ENCODE measurements around the gene AKT1S1. TPM values are rescaled to one million over a fixed set of nuclear protein-coding genes. Genes with fewer than 3 reads are reported as not detected.

The AKT1S1 gene
- total RNA-seq, 1 experiment from 2014 or later: 70.6 TPM

DNA sequence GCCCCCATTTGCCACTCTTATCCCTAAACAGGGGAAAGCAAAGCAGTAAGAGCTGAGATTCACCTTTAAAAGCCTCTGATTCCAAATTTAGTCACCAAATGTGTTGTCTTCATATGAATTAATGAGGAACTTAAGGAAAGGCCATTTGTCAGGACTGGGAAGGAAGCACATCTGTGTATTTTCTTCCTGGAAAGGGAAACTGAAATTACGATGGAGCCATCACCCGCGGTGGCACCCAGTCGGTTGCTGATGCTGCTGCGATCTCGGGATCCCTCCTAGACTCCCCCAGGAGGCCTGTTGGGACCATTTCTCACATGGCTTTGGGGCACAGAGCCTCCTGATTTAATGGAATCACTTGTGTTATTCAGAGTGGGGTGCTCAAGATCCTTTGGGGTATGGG lies 27.0 kb upstream of the AKT1S1 start:
- intact Hi-C loops (cut with micrococcal nuclease): no loop called here
- RAD21 ChIA-PET (ENCODE audit: low non-redundant PET in 1 of 2, low total read pairs in 2 of 2, uncharacterized antibody in 2 of 2, unreplicated experiment in 2 of 2): no interaction called here

More for the DNA sequence above, 27.0 kb upstream of the AKT1S1 start:
- no TSS peak for BruUV-seq (replicated peaks)
- H3K79me2 ChIP-seq (ENCODE audit: insufficient read depth, low read length): peaks cover 4% of the 10 kb centered on the region; the same call in 1 of the 2 replicates
- no peak overlapping the region for H2AFZ ChIP-seq (ENCODE audit: low read depth, low read length, poor library complexity, severe bottlenecking)
- H3K9me2 ChIP-seq (ENCODE audit: insufficient read depth): no peaks in the 10 kb centered on the region
- H3K27ac ChIP-seq (ENCODE audit: low read depth, low read length): no peak overlapping the region
- H3K36me3 ChIP-seq (ENCODE audit: control insufficient read depth in 1 of 2, insufficient read depth in 2 of 2, low read length in 2 of 2): peaks cover 4 to 26% of the 10 kb centered on the region in 2 experiments; a peak in 3 of 4 replicates
- CTCF ChIA-PET: no interaction called here
- DNase-seq (ENCODE audit: low read depth, low spot score): no peak
- POLR2A ChIA-PET: no interaction called here
- H3K4me1 ChIP-seq (ENCODE audit: control insufficient read depth in 1 of 2, insufficient read depth in 2 of 2, low read length in 2 of 2): no peaks in the 10 kb centered on the region
- H3K9me3 ChIP-seq (ENCODE audit: control insufficient read depth in 1 of 2, insufficient read depth in 1 of 2, low read depth in 1 of 2, low read length in 2 of 2): no peaks in the 10 kb centered on the region
- no peaks in the 10 kb centered on the region for H4K20me1 ChIP-seq (ENCODE audit: insufficient read depth)
- TF ChIP-seq CEBPB (IDR thresholded peaks at IDR 0.05; ENCODE audit: low read depth): no peak
- TF ChIP-seq, protein P1, sequence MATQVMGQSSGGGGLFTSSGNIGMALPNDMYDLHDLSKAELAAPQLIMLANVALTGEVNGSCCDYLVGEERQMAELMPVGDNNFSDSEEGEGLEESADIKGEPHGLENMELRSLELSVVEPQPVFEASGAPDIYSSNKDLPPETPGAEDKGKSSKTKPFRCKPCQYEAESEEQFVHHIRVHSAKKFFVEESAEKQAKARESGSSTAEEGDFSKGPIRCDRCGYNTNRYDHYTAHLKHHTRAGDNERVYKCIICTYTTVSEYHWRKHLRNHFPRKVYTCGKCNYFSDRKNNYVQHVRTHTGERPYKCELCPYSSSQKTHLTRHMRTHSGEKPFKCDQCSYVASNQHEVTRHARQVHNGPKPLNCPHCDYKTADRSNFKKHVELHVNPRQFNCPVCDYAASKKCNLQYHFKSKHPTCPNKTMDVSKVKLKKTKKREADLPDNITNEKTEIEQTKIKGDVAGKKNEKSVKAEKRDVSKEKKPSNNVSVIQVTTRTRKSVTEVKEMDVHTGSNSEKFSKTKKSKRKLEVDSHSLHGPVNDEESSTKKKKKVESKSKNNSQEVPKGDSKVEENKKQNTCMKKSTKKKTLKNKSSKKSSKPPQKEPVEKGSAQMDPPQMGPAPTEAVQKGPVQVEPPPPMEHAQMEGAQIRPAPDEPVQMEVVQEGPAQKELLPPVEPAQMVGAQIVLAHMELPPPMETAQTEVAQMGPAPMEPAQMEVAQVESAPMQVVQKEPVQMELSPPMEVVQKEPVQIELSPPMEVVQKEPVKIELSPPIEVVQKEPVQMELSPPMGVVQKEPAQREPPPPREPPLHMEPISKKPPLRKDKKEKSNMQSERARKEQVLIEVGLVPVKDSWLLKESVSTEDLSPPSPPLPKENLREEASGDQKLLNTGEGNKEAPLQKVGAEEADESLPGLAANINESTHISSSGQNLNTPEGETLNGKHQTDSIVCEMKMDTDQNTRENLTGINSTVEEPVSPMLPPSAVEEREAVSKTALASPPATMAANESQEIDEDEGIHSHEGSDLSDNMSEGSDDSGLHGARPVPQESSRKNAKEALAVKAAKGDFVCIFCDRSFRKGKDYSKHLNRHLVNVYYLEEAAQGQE (IDR thresholded peaks at IDR 0.05; ENCODE audit: low read depth): no peak
- TF ChIP-seq POLR2A (IDR thresholded peaks at IDR 0.05; ENCODE audit: borderline replicate concordance, extremely low read depth, insufficient read depth, insufficient read length): no peak
- no peak for TF ChIP-seq JUND (IDR thresholded peaks at IDR 0.05)
- TF ChIP-seq, protein P2, sequence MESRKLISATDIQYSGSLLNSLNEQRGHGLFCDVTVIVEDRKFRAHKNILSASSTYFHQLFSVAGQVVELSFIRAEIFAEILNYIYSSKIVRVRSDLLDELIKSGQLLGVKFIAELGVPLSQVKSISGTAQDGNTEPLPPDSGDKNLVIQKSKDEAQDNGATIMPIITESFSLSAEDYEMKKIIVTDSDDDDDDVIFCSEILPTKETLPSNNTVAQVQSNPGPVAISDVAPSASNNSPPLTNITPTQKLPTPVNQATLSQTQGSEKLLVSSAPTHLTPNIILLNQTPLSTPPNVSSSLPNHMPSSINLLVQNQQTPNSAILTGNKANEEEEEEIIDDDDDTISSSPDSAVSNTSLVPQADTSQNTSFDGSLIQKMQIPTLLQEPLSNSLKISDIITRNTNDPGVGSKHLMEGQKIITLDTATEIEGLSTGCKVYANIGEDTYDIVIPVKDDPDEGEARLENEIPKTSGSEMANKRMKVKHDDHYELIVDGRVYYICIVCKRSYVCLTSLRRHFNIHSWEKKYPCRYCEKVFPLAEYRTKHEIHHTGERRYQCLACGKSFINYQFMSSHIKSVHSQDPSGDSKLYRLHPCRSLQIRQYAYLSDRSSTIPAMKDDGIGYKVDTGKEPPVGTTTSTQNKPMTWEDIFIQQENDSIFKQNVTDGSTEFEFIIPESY (IDR thresholded peaks at IDR 0.05; ENCODE audit: extremely low read depth, insufficient replicate concordance, low read length): no peak
- TF ChIP-seq TCF7L2 (IDR thresholded peaks at IDR 0.05; ENCODE audit: borderline replicate concordance, extremely low read depth, insufficient read depth, insufficient read length): no peak
- TF ChIP-seq, protein P3, sequence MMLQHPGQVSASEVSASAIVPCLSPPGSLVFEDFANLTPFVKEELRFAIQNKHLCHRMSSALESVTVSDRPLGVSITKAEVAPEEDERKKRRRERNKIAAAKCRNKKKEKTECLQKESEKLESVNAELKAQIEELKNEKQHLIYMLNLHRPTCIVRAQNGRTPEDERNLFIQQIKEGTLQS (IDR thresholded peaks at IDR 0.05): no peak
- TF ChIP-seq YY1 (IDR thresholded peaks at IDR 0.05; ENCODE audit: extremely low read depth, insufficient replicate concordance, low read depth, low read length): no peak
- TF ChIP-seq ZFX (IDR thresholded peaks at IDR 0.05): no peak
- no peak for TF ChIP-seq SIN3A (IDR thresholded peaks at IDR 0.05; ENCODE audit: low read depth)
- TF ChIP-seq CBX3 (IDR thresholded peaks at IDR 0.05; ENCODE audit: low read depth): no peak
- no peak for TF ChIP-seq POLR2AphosphoS5 (IDR thresholded peaks at IDR 0.05; ENCODE audit: low read depth, low read length)
- TF ChIP-seq, protein P4, sequence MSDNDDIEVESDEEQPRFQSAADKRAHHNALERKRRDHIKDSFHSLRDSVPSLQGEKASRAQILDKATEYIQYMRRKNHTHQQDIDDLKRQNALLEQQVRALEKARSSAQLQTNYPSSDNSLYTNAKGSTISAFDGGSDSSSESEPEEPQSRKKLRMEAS (IDR thresholded peaks at IDR 0.05): no peak
- no peaks in the 10 kb centered on the region for H3K27me3 ChIP-seq (ENCODE audit: insufficient read depth, low read length)
- no peak overlapping the region for H3K4me3 ChIP-seq (replicated peaks in 1 of 2; ENCODE audit: low read depth in 1 of 2, low read length in 2 of 2)
- H3K9ac ChIP-seq (ENCODE audit: low read length): no peak overlapping the region
- no peak for ATAC-seq
- H3K4me2 ChIP-seq (ENCODE audit: low read length): no peak overlapping the region
